Thyroid gland (tissue), 4 donors: Measurements from ENCODE around the gene CFAP221. TPM values are rescaled to one million over a fixed set of nuclear protein-coding genes. Genes with fewer than 3 reads are reported as not detected.

ENCODE experiments used
- DNase-seq, 2 donors: peaks; one replicate each; pipeline ENCODE4 v3.0.0-alpha.2; 2019
- H3K27ac ChIP-seq, 3 donors: fragments of 200-600 bp; sonication (generic); 1 replicate in 2 of 3; 2 replicates in 1 of 3; pipeline ENCODE4 v1.5.1; 2016 to 2019; ENCODE audit warnings: mild to moderate bottlenecking in 1 of 3, moderate library complexity in 1 of 3
- H3K27me3 ChIP-seq: fragments of 200-600 bp; sonication (generic); one replicate; pipeline ENCODE4 v1.5.1; 2019
- H3K36me3 ChIP-seq, 2 donors: fragments of 200-600 bp; sonication (generic); one replicate each; pipeline ENCODE4 v1.5.1; 2016 to 2019
- H3K4me1 ChIP-seq, 2 donors: fragments of 200-600 bp; sonication (generic); one replicate each; pipeline ENCODE4 v1.5.1; 2017 to 2019
- H3K4me3 ChIP-seq, 3 donors: fragments of 200-600 bp; sonication (generic); replicated peaks in 1 of 3; 1 replicate in 2 of 3; 2 replicates in 1 of 3; pipeline ENCODE4 v1.5.1; 2016; ENCODE audit warnings: mild to moderate bottlenecking in 1 of 3
- H3K9me3 ChIP-seq: fragments of 200-600 bp; sonication (generic); one replicate; pipeline ENCODE4 v1.5.1; 2017
- POLR2A ChIP-seq, 2 donors: fragments of 450-650 bp; IDR thresholded peaks; one replicate each; pipeline ENCODE4 v1.6.1; 2017; ENCODE audit warnings: antibody characterized with exemption in 2 of 2, mild to moderate bottlenecking in 2 of 2, moderate library complexity in 1 of 2
- WGBS, 2 donors: methylation state at CpG; one replicate each; pipeline ENCODE4 v1.1.5; 2017; 5-methylcytosine and 5-hydroxymethylcytosine counted together
- intact Hi-C: fragments of 100-400 bp; cut with DNase I; formaldehyde crosslinking; loops from one replicate; pipeline ENCODE4 v1.15.1; 2023
- total RNA-seq, 4 donors: library from RNA; depleted of rRNA; stranded (reverse); fragments of >200 nt; gene quantifications; one replicate each; pipeline ENCODE4 v1.2.3, GENCODE V29; 2016
- TF ChIP-seq, protein P1 (sequence below), 6 experiments: fragments of 200-600 bp in 3 of 6; fragments of 450-650 bp in 3 of 6; sonication (generic) in 3 of 6; IDR thresholded peaks; one replicate each; pipeline ENCODE4 v1.5.1; 2016 to 2019; ENCODE audit warnings: antibody characterized with exemption in 6 of 6, mild to moderate bottlenecking in 2 of 6, inconsistent platforms in 1 of 6, moderate library complexity in 1 of 6

Gene CFAP221
- total RNA-seq, 4 donors from 2014 or later: 1.6 to 13.1 (median 9.7) TPM

- WGBS, 2 donors: 75 to 83% methylated on average over 2 of the region's 2 CpGs
- H3K9me3 ChIP-seq: no peaks in the 10 kb centered on the region
Observed at GRCh38 chr2:119668546-119668945, 124.3 kb downstream of the CFAP221 start.

DNA sequence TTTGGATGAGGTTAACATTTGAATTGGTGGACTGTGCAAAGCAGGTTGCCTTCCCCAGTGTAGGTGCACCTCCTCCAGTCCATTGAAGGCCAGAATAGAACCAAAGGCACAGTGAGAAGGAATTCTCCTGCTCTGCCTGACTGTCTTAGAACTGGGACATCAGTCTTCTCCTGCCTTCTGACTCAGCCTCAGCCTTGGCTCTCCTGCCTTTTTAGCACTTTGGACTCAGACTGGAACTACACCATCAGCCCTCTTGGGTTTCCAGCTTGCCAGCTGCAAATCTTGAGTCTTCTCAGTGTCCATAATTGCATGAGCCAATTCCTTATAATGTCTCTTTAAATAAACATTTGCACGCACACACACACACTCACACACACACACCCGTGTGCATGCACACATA, 126.8 kb downstream of the CFAP221 start:
- no peak overlapping the region for H3K27ac ChIP-seq
- H3K4me1 ChIP-seq: peaks cover 7% of the 10 kb centered on the region in 2 donors
- TF ChIP-seq POLR2A (IDR thresholded peaks at IDR 0.05): no peak
- TF ChIP-seq, protein P1, sequence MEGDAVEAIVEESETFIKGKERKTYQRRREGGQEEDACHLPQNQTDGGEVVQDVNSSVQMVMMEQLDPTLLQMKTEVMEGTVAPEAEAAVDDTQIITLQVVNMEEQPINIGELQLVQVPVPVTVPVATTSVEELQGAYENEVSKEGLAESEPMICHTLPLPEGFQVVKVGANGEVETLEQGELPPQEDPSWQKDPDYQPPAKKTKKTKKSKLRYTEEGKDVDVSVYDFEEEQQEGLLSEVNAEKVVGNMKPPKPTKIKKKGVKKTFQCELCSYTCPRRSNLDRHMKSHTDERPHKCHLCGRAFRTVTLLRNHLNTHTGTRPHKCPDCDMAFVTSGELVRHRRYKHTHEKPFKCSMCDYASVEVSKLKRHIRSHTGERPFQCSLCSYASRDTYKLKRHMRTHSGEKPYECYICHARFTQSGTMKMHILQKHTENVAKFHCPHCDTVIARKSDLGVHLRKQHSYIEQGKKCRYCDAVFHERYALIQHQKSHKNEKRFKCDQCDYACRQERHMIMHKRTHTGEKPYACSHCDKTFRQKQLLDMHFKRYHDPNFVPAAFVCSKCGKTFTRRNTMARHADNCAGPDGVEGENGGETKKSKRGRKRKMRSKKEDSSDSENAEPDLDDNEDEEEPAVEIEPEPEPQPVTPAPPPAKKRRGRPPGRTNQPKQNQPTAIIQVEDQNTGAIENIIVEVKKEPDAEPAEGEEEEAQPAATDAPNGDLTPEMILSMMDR (IDR thresholded peaks at IDR 0.05): no peak
- H3K4me3 ChIP-seq: no peak overlapping the region
- no peaks in the 10 kb centered on the region for H3K27me3 ChIP-seq
- H3K36me3 ChIP-seq: no peaks in the 10 kb centered on the region
- no peak for DNase-seq
- no peaks in the 10 kb centered on the region for H3K9me3 ChIP-seq
- WGBS, 2 donors: 77 to 86% methylated on average over 2 of the region's 2 CpGs
- intact Hi-C loops: no loop called here

More at GRCh38 chr2:119668546-119668945, 124.3 kb downstream of the CFAP221 start:
- intact Hi-C loops: no loop called here
- DNase-seq: no peak
- H3K27me3 ChIP-seq: no peaks in the 10 kb centered on the region
- no peak overlapping the region for H3K27ac ChIP-seq
- H3K4me1 ChIP-seq: peaks cover 7 to 9% of the 10 kb centered on the region in 2 donors
- no peaks in the 10 kb centered on the region for H3K36me3 ChIP-seq
- TF ChIP-seq, protein P1 (IDR thresholded peaks at IDR 0.05): no peak
- TF ChIP-seq POLR2A (IDR thresholded peaks at IDR 0.05): no peak
- no peak overlapping the region for H3K4me3 ChIP-seq

DNA sequence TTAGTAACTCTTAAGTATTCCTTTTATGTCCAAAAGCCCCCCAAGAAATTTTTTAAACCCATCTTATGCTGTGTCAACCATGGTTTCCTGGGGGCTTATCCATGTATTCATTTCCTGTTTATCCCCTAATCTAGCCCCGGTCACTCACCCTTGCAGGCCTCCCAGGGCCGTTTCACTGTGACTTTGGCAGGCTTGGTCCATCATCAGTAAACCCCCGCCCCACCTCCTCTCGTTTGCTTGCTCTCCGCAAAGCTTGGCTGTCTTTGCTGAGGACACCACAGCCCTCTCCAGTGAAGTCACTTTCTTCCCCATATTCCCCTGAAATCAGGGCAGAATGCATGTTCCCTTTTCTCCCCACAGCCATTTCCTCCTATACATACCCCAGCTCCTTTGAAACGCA, 127.5 kb downstream of the CFAP221 start:
- no peak for DNase-seq
- no peak overlapping the region for H3K4me3 ChIP-seq
- H3K36me3 ChIP-seq: no peaks in the 10 kb centered on the region
- no peaks in the 10 kb centered on the region for H3K9me3 ChIP-seq
- H3K27me3 ChIP-seq: no peaks in the 10 kb centered on the region
- H3K4me1 ChIP-seq: peaks cover 2 to 7% of the 10 kb centered on the region in 2 donors
- H3K27ac ChIP-seq: no peak overlapping the region
- 68 to 78% methylated on average over 6 of the region's 6 CpGs for WGBS, 2 donors
- TF ChIP-seq, protein P1 (IDR thresholded peaks at IDR 0.05): no peak
- TF ChIP-seq POLR2A (IDR thresholded peaks at IDR 0.05): no peak
- intact Hi-C loops: no loop called here

DNA sequence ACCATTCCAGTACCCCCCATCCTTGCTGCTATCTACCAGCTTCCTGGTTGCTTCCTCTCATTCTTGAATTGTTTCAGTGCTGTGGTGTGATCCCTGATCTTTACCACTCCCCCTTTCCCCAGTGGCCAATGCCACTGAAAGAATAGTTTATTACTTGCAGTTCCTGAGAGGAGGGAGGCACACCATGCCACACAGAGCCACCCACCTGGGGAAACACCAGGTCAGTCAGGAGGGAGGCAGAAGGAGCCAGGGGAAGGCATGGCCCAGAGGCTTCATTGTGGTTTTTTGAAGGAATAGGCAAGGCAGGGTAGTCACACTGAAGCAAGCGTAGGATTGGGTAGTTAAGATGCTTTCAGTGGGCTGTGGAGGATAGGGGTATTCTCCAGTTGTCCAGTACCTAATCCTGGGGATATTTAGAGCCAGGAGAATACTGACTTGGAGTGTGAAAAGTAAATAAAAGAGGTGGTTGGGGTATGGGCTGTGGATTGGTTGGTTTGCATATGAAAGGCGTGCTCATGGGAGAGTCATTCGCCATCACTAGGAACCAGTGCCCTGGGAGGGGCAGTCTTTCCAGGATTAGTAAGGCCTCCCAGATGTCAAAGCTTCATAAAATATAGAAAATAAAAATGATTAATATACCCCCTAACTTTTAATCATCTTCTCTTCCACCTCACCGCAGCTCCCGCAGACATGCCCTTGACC, 128.1 kb downstream of the CFAP221 start:
- no peak for DNase-seq
- Histone ChIP-seq H3K4me1 (peaks cover 0 to 7% of the 10 kb centered on the region in 2 donors), H3K4me3 (no peak overlapping the region), H3K9me3 (no peaks in the 10 kb centered on the region), H3K27ac (no peak overlapping the region), H3K36me3 (no peaks in the 10 kb centered on the region), H3K27me3 (no peaks in the 10 kb centered on the region)
- 97 to 98% methylated on average over 5 of the region's 5 CpGs for WGBS, 2 donors
- intact Hi-C loops: no loop called here
- TF ChIP-seq POLR2A (IDR thresholded peaks at IDR 0.05): no peak
- TF ChIP-seq, protein P1 (IDR thresholded peaks at IDR 0.05): no peak

GRCh38 chr2:119673796-119674195, 129.5 kb downstream of the CFAP221 start:
- Histone ChIP-seq H3K4me1 (peaks cover 0 to 7% of the 10 kb centered on the region in 2 donors), H3K9me3 (no peaks in the 10 kb centered on the region), H3K27ac (no peak overlapping the region), H3K36me3 (no peaks in the 10 kb centered on the region), H3K4me3 (no peak overlapping the region), H3K27me3 (no peaks in the 10 kb centered on the region)
- 88 to 92% methylated on average over 2 of the region's 2 CpGs for WGBS, 2 donors
- intact Hi-C loops: no loop called here
- no peak for DNase-seq
- TF ChIP-seq, protein P1 (IDR thresholded peaks at IDR 0.05): no peak
- no peak for TF ChIP-seq POLR2A (IDR thresholded peaks at IDR 0.05)
